ENCODE results near the gene CYP2W1. TPM values are rescaled to one million over a fixed set of nuclear protein-coding genes. Genes with fewer than 3 reads are reported as not detected.

The CYP2W1 gene
- total and polyA plus RNA-seq, 5 experiments from 2014 or later, result not detected

DNA sequence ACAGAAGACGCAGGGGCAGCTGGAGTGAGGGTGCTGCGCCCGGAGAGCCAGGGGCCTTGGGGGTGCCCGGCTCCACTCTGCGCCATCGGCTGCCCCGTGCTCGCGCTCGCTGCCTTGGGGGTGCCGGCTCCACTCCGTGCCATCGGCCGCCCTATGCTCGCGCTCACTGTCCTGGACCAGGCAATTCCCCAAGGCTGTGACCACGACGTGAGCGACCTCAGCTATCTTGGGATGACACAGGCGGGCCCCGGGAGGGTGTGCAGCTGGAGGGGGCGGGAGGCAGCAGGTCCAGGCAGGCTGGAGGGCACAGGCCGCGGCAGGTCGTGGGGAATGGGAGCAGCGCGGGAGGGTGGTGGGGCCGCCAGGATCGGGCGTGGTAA, 29.7 kb downstream of the CYP2W1 start:
- DNase-seq (no peak), ATAC-seq (no peak)
- POLR2A ChIA-PET, result no interaction called here
- Mint-ChIP-seq H3K4me3 (no peak overlapping the region), H3K9me3 (peaks cover 0 to 5% (median 0%) of the 10 kb centered on the region in 9 donors), H3K27me3 (no peaks in the 10 kb centered on the region), H3K4me1 (peaks cover 6 to 26% (median 13%) of the 10 kb centered on the region in 4 donors), H3K36me3 (peaks cover 0 to 6% (median 0%) of the 10 kb centered on the region in 3 donors), H3K27ac (no peak overlapping the region)

GRCh38 chr7:1013581-1013980, 30.6 kb downstream of the CYP2W1 start:
- POLR2A ChIA-PET, result no interaction called here
- Mint-ChIP-seq H3K27me3 (no peaks in the 10 kb centered on the region), H3K27ac (peak overlapping the region in 2 of 10 donors; percentile 8 to 11), H3K4me3 (no peak overlapping the region), H3K36me3 (peaks cover 0 to 12% (median 0%) of the 10 kb centered on the region in 3 donors), H3K4me1 (peaks cover 10 to 33% (median 22%) of the 10 kb centered on the region in 4 donors), H3K9me3 (peaks cover 0 to 5% (median 0%) of the 10 kb centered on the region in 9 donors)
- no peak for DNase-seq
- ATAC-seq, result no peak

GRCh38 chr7:1014681-1015080, 31.7 kb downstream of the CYP2W1 start:
- peaks cover 0 to 10% (median 0%) of the 10 kb centered on the region in 3 donors for H3K36me3 Mint-ChIP-seq
- H3K4me3 Mint-ChIP-seq, result no peak overlapping the region
- peaks cover 10 to 36% (median 23%) of the 10 kb centered on the region in 4 donors for H3K4me1 Mint-ChIP-seq

GRCh38 chr7:1015196-1016121, 32.5 kb downstream of the CYP2W1 start:
- no peak overlapping the region for H3K4me3 Mint-ChIP-seq
- ATAC-seq (no peak), DNase-seq (peak in 1 of 10 donors; percentile 59)
- H3K27ac Mint-ChIP-seq, result peak overlapping the region in 1 of 10 donors; percentile 7
- peaks cover 0 to 6% (median 0%) of the 10 kb centered on the region in 3 donors for H3K36me3 Mint-ChIP-seq
- peaks cover 10 to 36% (median 23%) of the 10 kb centered on the region in 4 donors for H3K4me1 Mint-ChIP-seq
- H3K27me3 Mint-ChIP-seq, result no peaks in the 10 kb centered on the region
- POLR2A ChIA-PET, result no interaction called here
- peaks cover 0 to 8% (median 0%) of the 10 kb centered on the region in 9 donors for H3K9me3 Mint-ChIP-seq

More at GRCh38 chr7:1014681-1015080, 31.7 kb downstream of the CYP2W1 start:
- Mint-ChIP-seq H3K27me3 (no peaks in the 10 kb centered on the region), H3K27ac (no peak overlapping the region), H3K9me3 (peaks cover 0 to 5% (median 0%) of the 10 kb centered on the region in 9 donors)
- POLR2A ChIA-PET, result no interaction called here
- DNase-seq (peak in 1 of 10 donors; percentile 58), ATAC-seq (no peak)

- peaks cover 5 to 12% (median 6%) of the 10 kb centered on the region in 3 donors for H3K36me3 Mint-ChIP-seq
- H3K4me1 Mint-ChIP-seq, result peaks cover 4 to 34% (median 15%) of the 10 kb centered on the region in 4 donors
- POLR2A ChIA-PET, result no interaction called here
- peak in 1 of 10 donors; percentile 49 for DNase-seq
- H3K27ac Mint-ChIP-seq, result peak overlapping the region in 2 of 10 donors; percentile 18 to 80
- H3K9me3 Mint-ChIP-seq, result peaks cover 0 to 11% (median 0%) of the 10 kb centered on the region in 9 donors
- no peak for ATAC-seq
- no peaks in the 10 kb centered on the region for H3K27me3 Mint-ChIP-seq
- H3K4me3 Mint-ChIP-seq, result no peak overlapping the region
Measured at GRCh38 chr7:1016577-1017531, 33.9 kb downstream of the CYP2W1 start.

DNA sequence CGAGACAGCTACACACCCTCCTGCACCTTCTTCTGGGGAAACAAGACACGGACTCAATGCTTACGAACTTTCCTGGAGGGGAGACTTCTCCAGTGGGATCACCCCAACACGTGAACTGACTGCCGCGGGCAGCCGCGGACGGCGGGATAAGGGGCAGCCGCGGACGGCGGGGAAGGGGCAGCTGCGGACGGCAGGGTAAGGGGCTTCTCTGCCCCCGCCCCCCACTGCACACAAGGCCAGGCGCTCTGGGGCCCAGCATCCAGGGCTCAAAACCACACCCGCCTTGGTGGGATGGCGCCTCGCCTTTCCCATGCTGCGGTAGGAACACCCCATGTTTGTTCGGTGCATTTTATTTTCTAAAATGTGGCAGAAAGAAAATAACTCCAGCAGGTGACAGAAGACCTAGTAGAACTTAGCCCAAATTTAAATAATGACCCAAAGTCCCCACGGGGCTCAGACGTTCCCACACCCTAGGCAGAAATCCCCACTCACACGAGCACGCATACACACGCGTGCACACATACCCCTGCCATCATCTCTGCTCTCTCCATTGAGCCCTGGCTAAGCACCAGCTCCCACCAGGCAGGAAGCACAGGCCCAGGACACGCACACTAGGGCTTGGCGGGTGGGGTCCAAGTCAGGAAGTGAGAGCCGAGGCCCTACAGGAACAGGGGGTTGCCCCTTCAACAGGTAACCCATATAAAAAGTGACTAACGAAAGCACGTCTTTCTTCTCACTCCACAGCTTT, 34.8 kb downstream of the CYP2W1 start:
- Mint-ChIP-seq H3K9me3 (peaks cover 0 to 19% (median 0%) of the 10 kb centered on the region in 9 donors), H3K36me3 (peaks cover 5 to 16% (median 12%) of the 10 kb centered on the region in 3 donors), H3K27ac (peak overlapping the region in 3 of 10 donors; percentile 43 to 66 (median 46)), H3K4me3 (peak overlapping the region in 1 of 10 donors; percentile 58), H3K27me3 (no peaks in the 10 kb centered on the region), H3K4me1 (peaks cover 4 to 34% (median 16%) of the 10 kb centered on the region in 4 donors)
- ATAC-seq, result no peak
- POLR2A ChIA-PET, result no interaction called here
- peak in 1 of 10 donors; percentile 58 for DNase-seq

GRCh38 chr7:1018334-1018695, 35.3 kb downstream of the CYP2W1 start:
- peak overlapping the region in 1 of 10 donors; percentile 58 for H3K4me3 Mint-ChIP-seq
- peak overlapping the region in 3 of 10 donors; percentile 43 to 66 (median 46) for H3K27ac Mint-ChIP-seq
- H3K9me3 Mint-ChIP-seq, result peaks cover 0 to 20% (median 0%) of the 10 kb centered on the region in 9 donors
- DNase-seq (peak in 1 of 10 donors; percentile 36), ATAC-seq (no peak)
- POLR2A ChIA-PET, result interaction anchor here (0.9 kb wide), 1 partner anchor 9 kb away, joined by 4 read pairs; no protein-coding TSS in a partner anchor
- no peaks in the 10 kb centered on the region for H3K27me3 Mint-ChIP-seq
- peaks cover 4 to 31% (median 18%) of the 10 kb centered on the region in 4 donors for H3K4me1 Mint-ChIP-seq
- H3K36me3 Mint-ChIP-seq, result peaks cover 5 to 16% (median 12%) of the 10 kb centered on the region in 3 donors

DNA sequence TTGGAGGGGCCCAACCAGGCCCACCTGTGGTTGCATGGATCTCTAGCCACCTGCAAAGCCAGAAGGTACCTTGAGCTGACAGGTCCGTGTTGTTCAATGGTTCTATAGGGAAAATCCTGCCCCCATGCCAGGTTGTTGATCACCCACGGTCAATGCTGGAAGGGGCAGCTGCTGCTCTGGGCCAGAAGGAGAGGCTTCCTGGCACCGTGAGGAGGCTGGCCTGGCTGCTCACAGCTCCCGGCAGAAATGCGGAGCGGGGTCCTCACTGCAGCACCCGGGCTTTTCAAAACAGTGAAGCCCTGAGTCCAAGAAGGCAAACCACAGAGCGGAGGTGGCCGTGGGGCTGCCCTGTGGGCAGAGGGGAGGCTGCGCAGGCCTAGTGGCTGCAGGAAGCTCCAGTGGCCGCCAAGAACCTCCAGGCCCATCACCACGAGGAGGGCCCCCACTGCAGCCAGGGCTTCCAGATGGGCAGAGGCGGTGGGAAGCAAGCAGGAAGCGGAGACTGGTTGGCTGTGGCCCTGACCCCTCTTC, 36.3 kb downstream of the CYP2W1 start:
- Mint-ChIP-seq H3K4me3 (no peak overlapping the region), H3K9me3 (peaks cover 0 to 25% (median 0%) of the 10 kb centered on the region in 9 donors), H3K27ac (peak overlapping the region in 1 of 10 donors; percentile 25), H3K27me3 (no peaks in the 10 kb centered on the region), H3K4me1 (peaks cover 5 to 26% (median 22%) of the 10 kb centered on the region in 4 donors), H3K36me3 (peaks cover 5 to 23% (median 16%) of the 10 kb centered on the region in 3 donors)
- POLR2A ChIA-PET, result interaction anchor here (0.9 kb wide), 1 partner anchor 8 kb away, joined by 4 read pairs; no protein-coding TSS in a partner anchor
- no peak for ATAC-seq
- DNase-seq, result peak in 1 of 10 donors; percentile 48

DNA sequence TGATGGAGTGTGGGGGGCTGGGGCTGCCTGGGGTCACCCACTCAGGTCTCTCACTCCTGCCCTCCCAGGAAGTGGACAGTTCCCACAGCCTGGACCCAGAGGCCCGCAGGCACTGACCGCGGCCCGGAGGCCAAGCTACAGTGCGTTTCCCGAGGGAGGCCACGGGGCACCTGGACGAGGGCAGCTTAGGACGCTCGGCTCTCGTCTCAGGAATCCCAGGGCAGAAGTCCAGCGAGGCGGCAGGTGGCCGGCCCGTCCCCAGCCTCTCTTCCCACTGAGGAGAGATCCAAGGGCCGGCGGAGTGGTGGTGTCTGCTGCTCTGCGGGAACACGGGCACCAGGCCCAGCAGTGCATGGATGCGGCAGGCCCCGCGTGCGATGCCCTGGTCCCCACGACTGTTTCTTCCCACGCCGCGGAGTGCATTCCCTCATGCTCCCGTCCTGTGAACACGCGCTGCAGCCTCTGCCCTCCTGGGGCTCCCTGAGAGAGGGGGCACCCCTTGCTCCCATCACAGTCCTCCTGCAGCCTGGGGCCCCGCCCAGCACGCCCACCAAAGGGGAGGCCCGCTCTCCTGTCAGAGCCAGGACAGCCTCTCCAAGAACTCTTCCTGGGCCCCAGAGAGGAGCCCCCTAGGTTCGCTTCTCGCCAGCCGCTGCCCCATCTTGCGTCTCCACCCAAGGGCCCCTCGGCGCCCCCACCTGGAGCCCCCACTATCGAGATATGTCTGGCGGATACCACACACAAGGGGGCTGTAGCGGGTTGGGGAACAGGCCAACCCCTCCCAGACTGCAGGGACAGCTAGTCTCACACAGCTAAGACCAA, 37.0 kb downstream of the CYP2W1 start:
- POLR2A ChIA-PET, result no interaction called here
- H3K4me3 Mint-ChIP-seq, result no peak overlapping the region

DNA sequence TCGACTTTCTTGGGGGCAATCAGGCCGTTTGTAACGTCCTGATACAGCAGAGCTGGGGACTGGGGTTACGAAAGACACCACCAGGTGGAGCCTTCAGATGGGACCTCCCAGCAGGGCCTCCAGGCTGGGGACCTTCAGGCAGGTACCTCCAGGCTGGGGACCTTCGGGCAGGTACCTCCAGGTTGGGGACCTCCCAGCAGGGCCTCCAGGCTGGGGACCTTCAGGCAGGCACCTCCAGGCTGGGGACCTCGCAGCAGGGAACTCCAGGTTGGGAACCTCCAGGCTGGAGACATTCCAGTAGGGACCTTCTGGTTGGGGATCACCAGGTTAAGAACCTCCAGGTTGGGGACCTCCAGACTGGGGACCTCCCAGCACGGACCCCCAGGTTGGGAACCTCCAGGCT, 37.9 kb downstream of the CYP2W1 start:
- peak in 2 of 10 donors; percentile 18 to 60 for DNase-seq
- no peak for ATAC-seq

More for the DNA sequence above, 37.0 kb downstream of the CYP2W1 start:
- Mint-ChIP-seq H3K9me3 (peaks cover 0 to 25% (median 0%) of the 10 kb centered on the region in 9 donors), H3K27ac (no peak overlapping the region), H3K36me3 (peaks cover 5 to 23% (median 16%) of the 10 kb centered on the region in 3 donors), H3K27me3 (no peaks in the 10 kb centered on the region), H3K4me1 (peaks cover 5 to 30% (median 24%) of the 10 kb centered on the region in 4 donors)
- peak in 1 of 10 donors; percentile 64 for DNase-seq
- ATAC-seq, result no peak

More for the DNA sequence above, 37.9 kb downstream of the CYP2W1 start:
- no peak overlapping the region for H3K4me3 Mint-ChIP-seq
- H3K27ac Mint-ChIP-seq, result no peak overlapping the region
- no peaks in the 10 kb centered on the region for H3K27me3 Mint-ChIP-seq
- POLR2A ChIA-PET, result no interaction called here
- H3K4me1 Mint-ChIP-seq, result peaks cover 5 to 34% (median 25%) of the 10 kb centered on the region in 4 donors
- H3K36me3 Mint-ChIP-seq, result peaks cover 5 to 23% (median 16%) of the 10 kb centered on the region in 3 donors
- H3K9me3 Mint-ChIP-seq, result peaks cover 0 to 25% (median 0%) of the 10 kb centered on the region in 9 donors
